HepG2 (cell line): ENCODE results near the gene NDUFAF8. TPM values are rescaled to one million over a fixed set of nuclear protein-coding genes. Genes with fewer than 3 reads are reported as not detected.
A peak's percentile ranks its signal among the peaks of the same experiment; 100 is the strongest.

Experiments
- CCAR2 ChIP-seq: fragments of 200-400 bp; formaldehyde crosslinking; optimal IDR thresholded peaks from 2 replicates; pipeline ENCODE3; 2018; ENCODE audit warnings: low read depth, mild to moderate bottlenecking, low read length, moderate library complexity
- MBNL3 ChIP-seq: fragments of 250-450 bp; sonication (Bioruptor Pico); conservative IDR thresholded peaks from 2 replicates; pipeline ENCODE4 v1.8.0; 2022; ENCODE audit warnings: mild to moderate bottlenecking, inconsistent platforms
- MLX ChIP-seq: IDR thresholded peaks from 2 replicates; pipeline ENCODE4 v1.6.1; 2016
- MTA3 ChIP-seq: sonication (generic); formaldehyde crosslinking; IDR thresholded peaks from 2 replicates; pipeline ENCODE4 v1.4.0; 2020; ENCODE audit warnings: missing genetic modification reagents
- MXD4 ChIP-seq: IDR thresholded peaks from 2 replicates; pipeline ENCODE4 v1.6.1; 2016; ENCODE audit warnings: mild to moderate bottlenecking, missing biosample characterization, missing genetic modification reagents
- MYC ChIP-seq: sonication (generic); formaldehyde crosslinking; IDR thresholded peaks from 2 replicates; pipeline ENCODE4 v1.9.0; 2021; ENCODE audit warnings: missing genetic modification reagents, borderline replicate concordance
- PHF20 ChIP-seq: sonication (generic); formaldehyde crosslinking; IDR thresholded peaks from 2 replicates; pipeline ENCODE4 v1.5.0; 2020; ENCODE audit warnings: mild to moderate bottlenecking, missing genetic modification reagents
- POGK ChIP-seq: sonication (generic); formaldehyde crosslinking; conservative IDR thresholded peaks from 2 replicates; pipeline ENCODE4 v1.8.0; 2022; ENCODE audit warnings: mild to moderate bottlenecking, moderate library complexity, missing genetic modification reagents
- SIX1 ChIP-seq: sonication (generic); formaldehyde crosslinking; IDR thresholded peaks from 2 replicates; pipeline ENCODE4 v1.4.0; 2020; ENCODE audit warnings: missing genetic modification reagents, borderline replicate concordance
- SMARCC2 ChIP-seq: fragments of 450-650 bp; IDR thresholded peaks from 2 replicates; pipeline ENCODE4 v1.6.1; 2017; ENCODE audit warnings: antibody characterized with exemption, mild to moderate bottlenecking
- ZNF318 ChIP-seq: sonication (generic); formaldehyde crosslinking; IDR thresholded peaks from 2 replicates; pipeline ENCODE4 v1.4.0; 2020; ENCODE audit warnings: mild to moderate bottlenecking, missing genetic modification reagents
- ZNF607 ChIP-seq: sonication (generic); formaldehyde crosslinking; IDR thresholded peaks from 2 replicates; pipeline ENCODE4 v1.5.1; 2020; ENCODE audit warnings: missing genetic modification reagents, mild to moderate bottlenecking, borderline replicate concordance
- ZUFSP ChIP-seq: sonication (generic); formaldehyde crosslinking; IDR thresholded peaks from 2 replicates; pipeline ENCODE4 v1.9.0; 2021; ENCODE audit warnings: missing genetic modification reagents, mild to moderate bottlenecking, borderline replicate concordance
- polyA plus RNA-seq, 8 experiments: library from polyadenylated mRNA; depleted of rRNA in 3 of 8; stranded (reverse) in 7 of 8; unstranded in 1 of 8; fragments of >200 nt; fragmentation: Illumina TruSeq in 4 of 8; extraction: Trizol in 4 of 8; gene quantifications; 2 replicates each; pipeline versions ENCODE4 v1.2.1 to v1.2.3, GENCODE V29; 2011 to 2016; ENCODE audit warnings: low read depth in 4 of 8, missing spikeins in 1 of 8, mixed read lengths in 1 of 8; ENCODE audit not compliant: insufficient read depth in 1 of 8
- total RNA-seq, 5 experiments: library from RNA; depleted of rRNA; stranded (reverse); fragments of >200 nt; fragmentation: Illumina TruSeq; extraction: Trizol; gene quantifications; 2 replicates each; pipeline ENCODE4 v1.2.3, GENCODE V29; 2016; ENCODE audit warnings: low read depth in 1 of 5
- TF ChIP-seq, protein P1 (sequence below): sonication (generic); formaldehyde crosslinking; IDR thresholded peaks from 2 replicates; pipeline ENCODE4 v1.4.0; 2020; ENCODE audit warnings: mild to moderate bottlenecking, missing genetic modification reagents
- TF ChIP-seq, protein P2 (sequence below): sonication (generic); formaldehyde crosslinking; IDR thresholded peaks from 2 replicates; pipeline ENCODE4 v1.8.0; 2022; ENCODE audit warnings: low read depth, missing genetic modification reagents

Gene NDUFAF8
- total and polyA plus RNA-seq, 2 of the 13 experiments (the other 11 are each of a cell fraction or from before 2014, with no cell fraction given): 75.6 to 233 TPM

GRCh38 chr17:81222620-81222905 is 16.6 kb upstream of the NDUFAF8 start (continued):
- TF ChIP-seq ZUFSP (CRISPR knock-in tag): no peak
- TF ChIP-seq, protein P1, sequence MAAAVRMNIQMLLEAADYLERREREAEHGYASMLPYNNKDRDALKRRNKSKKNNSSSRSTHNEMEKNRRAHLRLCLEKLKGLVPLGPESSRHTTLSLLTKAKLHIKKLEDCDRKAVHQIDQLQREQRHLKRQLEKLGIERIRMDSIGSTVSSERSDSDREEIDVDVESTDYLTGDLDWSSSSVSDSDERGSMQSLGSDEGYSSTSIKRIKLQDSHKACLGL (CRISPR knock-in tag): no peak
- no peak for TF ChIP-seq SMARCC2
- no peak for TF ChIP-seq ZNF318
- no peak for TF ChIP-seq ZNF607 (CRISPR knock-in tag)
- no peak for TF ChIP-seq MYC (CRISPR knock-in tag)
- no peak for TF ChIP-seq SIX1
- TF ChIP-seq POGK (CRISPR knock-in tag): no peak
- TF ChIP-seq MTA3 (CRISPR knock-in tag): no peak
- TF ChIP-seq MLX: no peak
- no peak for TF ChIP-seq CCAR2
- no peak for TF ChIP-seq PHF20 (CRISPR knock-in tag)
- TF ChIP-seq, protein P2, sequence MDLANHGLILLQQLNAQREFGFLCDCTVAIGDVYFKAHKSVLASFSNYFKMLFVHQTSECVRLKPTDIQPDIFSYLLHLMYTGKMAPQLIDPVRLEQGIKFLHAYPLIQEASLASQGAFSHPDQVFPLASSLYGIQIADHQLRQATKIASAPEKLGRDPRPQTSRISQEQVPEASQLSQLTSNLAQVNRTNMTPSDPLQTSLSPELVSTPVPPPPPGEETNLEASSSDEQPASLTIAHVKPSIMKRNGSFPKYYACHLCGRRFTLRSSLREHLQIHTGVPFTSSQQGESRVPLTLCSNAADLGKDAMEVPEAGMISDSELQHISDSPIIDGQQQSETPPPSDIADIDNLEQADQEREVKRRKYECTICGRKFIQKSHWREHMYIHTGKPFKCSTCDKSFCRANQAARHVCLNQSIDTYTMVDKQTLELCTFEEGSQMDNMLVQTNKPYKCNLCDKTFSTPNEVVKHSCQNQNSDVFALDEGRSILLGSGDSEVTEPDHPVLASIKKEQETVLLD (CRISPR knock-in tag): 0 out of 2 replicates have a peak, but pooled peaks have one; percentile 2
- no peak for TF ChIP-seq MBNL3 (CRISPR knock-in tag)
- TF ChIP-seq MXD4 (CRISPR knock-in tag): no peak
